ENCODE measurements around the gene HIC1.

- no peak for TF ChIP-seq CTCF (IDR thresholded peaks at IDR 0.05)
- no peak for TF ChIP-seq POLR2A (IDR thresholded peaks at IDR 0.05)
Measured at GRCh38 chr17:2015314-2015713, 39.6 kb upstream of the HIC1 start.
